HG02884 (cell line): ENCODE results near the gene PIGP.
"Not testable (repeated sequence)": the region's sequence is repeated elsewhere in the genome, so short reads cannot be mapped to it uniquely, and the experiment has no call there.

Experiments
- ATAC-seq: cut with Tn5 transposase; IDR thresholded peaks from one replicate; pipeline ENCODE4 v1.9.1; 2021; ENCODE audit warnings: mild to moderate bottlenecking, moderate library complexity; ENCODE audit not compliant: unreplicated experiment

Gene PIGP

GRCh38 chr21:37072988-37073416 is at the start of gene PIGP, which contains the start of gene TTC3:
Gene PIGP, minus strand, starts transcription at chr21:37073071. Its CDS starts 556 bp downstream, at chr21:37072515.
Gene TTC3, plus strand, starts transcription at chr21:37073254. Its CDS starts 14,004 bp downstream, at chr21:37087258.
- peak; percentile 58 for ATAC-seq

- ATAC-seq = no peak
Observed at GRCh38 chr21:37119421-37120218, 46.7 kb upstream of the PIGP start.

- no peak for ATAC-seq
Observed at GRCh38 chr21:37118187-37118826, 45.4 kb upstream of the PIGP start.

- no peak for ATAC-seq
Observed at GRCh38 chr21:37117204-37117603, 44.3 kb upstream of the PIGP start.

- not testable (repeated sequence) for ATAC-seq
Observed at GRCh38 chr21:37116459-37116858, 43.6 kb upstream of the PIGP start.

GRCh38 chr21:37114301-37114700 is 41.4 kb upstream of the PIGP start:
- not testable (repeated sequence) for ATAC-seq

- not testable (repeated sequence) for ATAC-seq
Observed at GRCh38 chr21:37111029-37111428, 38.2 kb upstream of the PIGP start.

- ATAC-seq = no peak
Observed at GRCh38 chr21:37106998-37107397, 34.1 kb upstream of the PIGP start.

GRCh38 chr21:37102746-37103145 is 29.9 kb upstream of the PIGP start:
- ATAC-seq = not testable (repeated sequence)

GRCh38 chr21:37101384-37101783 is 28.5 kb upstream of the PIGP start:
- no peak for ATAC-seq

GRCh38 chr21:37100316-37100715 is 27.4 kb upstream of the PIGP start:
- ATAC-seq = no peak

- ATAC-seq = no peak
Observed at GRCh38 chr21:37098751-37099150, 25.9 kb upstream of the PIGP start.

GRCh38 chr21:37095821-37096220 is 22.9 kb upstream of the PIGP start:
- ATAC-seq = no peak

GRCh38 chr21:37093977-37094376 is 21.1 kb upstream of the PIGP start:
- ATAC-seq = no peak

GRCh38 chr21:37088186-37088735 is 15.4 kb upstream of the PIGP start:
- no peak for ATAC-seq

GRCh38 chr21:37087188-37087587 is 14.3 kb upstream of the PIGP start:
- ATAC-seq = no peak

GRCh38 chr21:37085726-37086125 is 12.9 kb upstream of the PIGP start:
- no peak for ATAC-seq

- ATAC-seq = no peak
Observed at GRCh38 chr21:37082856-37083528, 10.1 kb upstream of the PIGP start.

- no peak for ATAC-seq
Observed at GRCh38 chr21:37082375-37082774, 9.5 kb upstream of the PIGP start.

GRCh38 chr21:37079211-37079824 is 6.4 kb upstream of the PIGP start:
- no peak for ATAC-seq

GRCh38 chr21:37077403-37077802 is 4.5 kb upstream of the PIGP start:
- no peak for ATAC-seq
